WI38 (cell line): ENCODE results near the gene GTF2H3.

ENCODE experiments used
- H3K4me3 ChIP-seq: 2 replicates; pipeline ENCODE4 v1.5.1; 2011; ENCODE audit warnings: low read depth, mild to moderate bottlenecking, control low read depth, low read length
- CTCF ChIP-seq: IDR thresholded peaks from 2 replicates; pipeline ENCODE4 v1.5.1; 2012; ENCODE audit warnings: low read depth, mild to moderate bottlenecking, control low read depth, low read length

The GTF2H3 gene

DNA sequence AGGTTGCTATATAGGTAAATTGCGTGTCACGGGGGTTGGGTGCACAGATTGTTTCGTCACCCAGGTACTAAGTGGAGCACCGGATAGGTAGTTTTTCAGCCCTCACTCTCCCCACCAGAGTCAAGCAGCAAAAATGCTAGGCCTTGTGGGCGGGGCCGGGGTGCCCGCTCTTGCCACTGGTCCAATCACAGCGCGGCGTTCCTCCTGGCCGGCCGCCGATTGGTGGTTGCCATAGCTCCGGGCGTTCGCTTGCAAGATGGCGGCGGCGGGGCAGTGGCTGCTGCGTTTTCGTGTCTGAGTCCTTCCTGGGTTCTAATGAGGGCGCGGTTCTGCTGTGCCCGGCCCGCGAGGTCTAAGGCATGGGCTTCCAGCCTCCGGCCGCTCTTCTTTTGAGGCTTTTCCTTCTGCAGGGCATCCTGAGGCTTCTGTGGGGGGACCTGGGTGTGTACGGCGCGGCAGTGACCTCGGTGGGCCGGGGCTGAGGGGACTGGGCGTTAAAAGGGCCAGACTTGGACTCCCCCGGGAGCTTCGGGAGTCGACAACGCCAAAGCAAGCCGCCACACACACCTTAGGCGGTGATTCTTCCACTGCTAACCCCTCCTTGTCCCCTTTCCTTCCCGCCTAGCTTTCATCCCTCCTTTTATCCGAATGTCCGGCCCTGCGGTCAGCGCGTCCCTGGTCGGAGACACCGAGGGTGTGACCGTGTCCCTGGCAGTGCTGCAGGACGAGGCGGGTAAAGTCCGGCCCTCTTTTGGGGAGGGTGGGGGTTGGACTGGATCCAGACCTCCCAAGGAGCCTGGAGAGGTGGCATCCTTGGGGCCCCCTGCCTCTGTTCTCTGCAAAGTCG is 37.5 kb downstream of the GTF2H3 start, which contains the start of gene TCTN2:
Gene TCTN2 (plus strand): TSS at position 232 of the 847 bp plus-strand sequence. CDS start 128 bp downstream, at position 360.
- TF ChIP-seq CTCF, result no peak
- H3K4me3 ChIP-seq, result peak within 1 kb of the TSS; percentile 85

- peak overlapping the region; percentile 85 for H3K4me3 ChIP-seq
- TF ChIP-seq CTCF, result no peak
Measured at GRCh38 chr12:123671876-123672275, 38.2 kb downstream of the GTF2H3 start.

DNA sequence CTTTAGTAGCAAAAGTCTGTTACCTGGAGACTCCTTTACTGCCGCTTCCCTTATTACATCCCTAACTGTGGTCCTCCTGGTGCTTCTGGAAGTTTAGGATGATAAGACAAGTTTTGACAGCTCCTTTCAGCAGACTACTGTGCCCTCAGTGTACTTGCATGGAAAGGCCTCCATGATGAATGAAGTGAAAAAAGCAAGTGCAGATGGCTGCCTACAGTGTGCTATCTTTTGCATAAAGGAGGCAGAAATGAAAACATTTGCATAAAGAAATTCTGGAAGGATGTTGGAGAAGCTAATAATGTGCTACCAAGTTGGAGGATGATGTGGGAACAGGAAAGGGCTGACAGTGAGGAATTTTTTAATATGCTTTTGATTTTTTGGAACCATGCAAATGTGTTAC is 41.8 kb downstream of the GTF2H3 start:
- TF ChIP-seq CTCF, result no peak
- no peak overlapping the region for H3K4me3 ChIP-seq

GRCh38 chr12:123676616-123677320 is 43.1 kb downstream of the GTF2H3 start:
- TF ChIP-seq CTCF, result no peak
- no peak overlapping the region for H3K4me3 ChIP-seq

GRCh38 chr12:123678981-123679380 is 45.4 kb downstream of the GTF2H3 start:
- no peak overlapping the region for H3K4me3 ChIP-seq
- no peak for TF ChIP-seq CTCF

GRCh38 chr12:123681605-123682004 is 48.0 kb downstream of the GTF2H3 start:
- no peak for TF ChIP-seq CTCF
- H3K4me3 ChIP-seq, result no peak overlapping the region

DNA sequence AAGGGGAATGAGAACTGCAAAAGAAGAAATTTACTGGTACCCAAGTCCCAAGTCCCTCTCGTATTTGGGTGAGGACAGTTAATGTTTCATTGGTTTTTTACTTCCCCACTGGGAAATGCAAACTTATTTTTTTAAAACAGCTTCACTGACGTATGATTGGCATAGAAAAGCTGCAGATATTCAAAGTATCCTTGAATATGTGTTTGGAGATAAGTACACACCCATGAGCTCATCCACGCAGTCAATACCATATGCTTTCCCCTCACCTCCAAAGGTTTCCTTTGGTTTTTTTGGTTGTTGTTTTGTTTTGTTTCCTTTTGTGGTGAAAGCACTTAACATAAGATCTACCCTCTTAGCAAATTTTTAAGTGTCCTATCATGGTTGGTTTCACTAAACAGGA is 50.3 kb downstream of the GTF2H3 start:
- no peak for TF ChIP-seq CTCF

More for the DNA sequence above, 50.3 kb downstream of the GTF2H3 start:
- no peak overlapping the region for H3K4me3 ChIP-seq
